ENCODE results near the gene LAMC1.

GRCh38 chr1:183023146-183023600 lies at the start of gene LAMC1:
- TF ChIP-seq, protein P1, sequence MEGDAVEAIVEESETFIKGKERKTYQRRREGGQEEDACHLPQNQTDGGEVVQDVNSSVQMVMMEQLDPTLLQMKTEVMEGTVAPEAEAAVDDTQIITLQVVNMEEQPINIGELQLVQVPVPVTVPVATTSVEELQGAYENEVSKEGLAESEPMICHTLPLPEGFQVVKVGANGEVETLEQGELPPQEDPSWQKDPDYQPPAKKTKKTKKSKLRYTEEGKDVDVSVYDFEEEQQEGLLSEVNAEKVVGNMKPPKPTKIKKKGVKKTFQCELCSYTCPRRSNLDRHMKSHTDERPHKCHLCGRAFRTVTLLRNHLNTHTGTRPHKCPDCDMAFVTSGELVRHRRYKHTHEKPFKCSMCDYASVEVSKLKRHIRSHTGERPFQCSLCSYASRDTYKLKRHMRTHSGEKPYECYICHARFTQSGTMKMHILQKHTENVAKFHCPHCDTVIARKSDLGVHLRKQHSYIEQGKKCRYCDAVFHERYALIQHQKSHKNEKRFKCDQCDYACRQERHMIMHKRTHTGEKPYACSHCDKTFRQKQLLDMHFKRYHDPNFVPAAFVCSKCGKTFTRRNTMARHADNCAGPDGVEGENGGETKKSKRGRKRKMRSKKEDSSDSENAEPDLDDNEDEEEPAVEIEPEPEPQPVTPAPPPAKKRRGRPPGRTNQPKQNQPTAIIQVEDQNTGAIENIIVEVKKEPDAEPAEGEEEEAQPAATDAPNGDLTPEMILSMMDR (IDR thresholded peaks at IDR 0.05) = no peak
- TF ChIP-seq POLR2A (IDR thresholded peaks at IDR 0.05; ENCODE audit: low read depth) = no peak
